NCI-H2107 treated with DMSO at 0.1 percent for 48 hours (cell line): ENCODE measurements around the gene ARHGEF38.

ENCODE experiments used
- DNase-seq: peaks from one replicate; lab custom pipeline; 2025; ENCODE audit not compliant: unreplicated experiment; lab: John Stamatoyannopoulos, UW

The ARHGEF38 gene

DNA sequence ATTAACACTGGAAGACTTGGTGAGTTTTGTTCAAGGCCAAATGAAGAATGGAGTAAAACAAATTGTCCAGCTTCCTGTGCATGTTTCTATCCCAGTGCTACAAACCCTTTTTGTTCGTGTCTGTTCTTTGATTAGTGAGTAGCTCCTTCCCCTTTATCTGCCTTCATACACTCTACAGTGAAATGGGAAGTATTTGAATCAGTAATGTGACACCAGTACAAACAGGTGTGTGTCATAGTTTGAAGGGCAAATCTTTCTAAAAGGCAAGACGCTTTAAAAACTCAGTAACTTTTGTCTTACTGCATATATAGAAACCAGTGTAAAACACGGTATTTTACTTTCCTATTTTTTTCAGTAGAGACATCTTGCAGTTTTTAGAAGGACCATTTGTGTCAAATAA is 5.9 kb downstream of the ARHGEF38 start:
- peak; percentile 66 for DNase-seq

DNA sequence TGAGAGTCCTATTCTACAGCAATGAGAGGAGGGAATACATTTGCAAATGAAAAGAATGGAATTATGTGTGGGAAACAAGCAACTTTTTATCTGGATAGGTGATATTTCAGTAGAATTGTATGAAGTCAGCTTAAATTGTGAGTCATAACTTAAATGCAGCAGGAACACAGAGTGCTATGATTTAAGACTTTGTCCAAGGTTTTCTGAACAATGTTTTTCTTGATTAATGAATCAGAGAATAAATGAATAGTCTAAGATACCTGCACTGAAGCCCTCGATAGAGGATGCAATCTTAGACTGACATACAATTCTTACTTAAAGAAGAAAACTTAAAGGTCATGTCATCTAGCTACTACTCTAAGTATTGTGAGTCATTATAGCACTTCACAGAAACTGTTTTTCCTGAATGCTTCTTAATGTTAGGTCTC is 8.0 kb downstream of the ARHGEF38 start:
- DNase-seq = no peak

DNA sequence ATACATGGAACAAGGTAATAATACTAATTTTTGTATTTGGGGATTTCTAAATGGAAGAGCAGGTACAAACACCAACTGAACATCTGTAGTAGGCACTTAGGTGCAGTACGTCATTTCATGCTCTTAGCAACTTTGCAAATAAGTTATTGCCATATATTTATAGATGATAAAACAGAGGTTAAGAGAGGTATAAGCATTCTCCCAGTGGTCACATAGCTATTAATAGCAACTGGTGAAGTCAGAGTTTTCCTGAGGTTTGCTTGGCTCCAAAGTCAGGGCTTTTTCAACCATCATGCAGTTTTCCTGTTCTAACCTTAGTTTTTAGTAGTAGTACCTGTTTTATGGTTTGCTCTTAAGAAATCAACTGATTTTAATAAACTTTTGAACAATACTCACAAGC is 10.9 kb downstream of the ARHGEF38 start:
- no peak for DNase-seq

DNA sequence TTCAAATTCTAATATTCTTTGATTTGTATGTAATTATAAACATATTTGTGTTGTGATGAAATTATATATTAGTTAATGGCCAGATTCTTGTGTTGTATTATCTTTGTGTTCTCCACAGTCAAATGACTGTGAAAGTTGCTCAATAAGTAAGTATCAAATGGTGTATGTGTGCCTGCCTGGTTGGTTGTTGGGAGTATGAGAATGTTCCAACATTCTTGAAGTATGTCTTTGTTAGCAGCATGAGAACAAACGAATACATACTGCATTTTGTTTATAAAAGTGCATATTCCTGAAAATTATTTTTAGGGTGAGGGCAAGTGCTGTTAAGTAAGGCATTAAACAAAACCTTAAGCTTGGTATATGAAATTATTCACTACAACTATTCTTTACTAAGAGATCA is 16.2 kb downstream of the ARHGEF38 start:
- DNase-seq = no peak

DNA sequence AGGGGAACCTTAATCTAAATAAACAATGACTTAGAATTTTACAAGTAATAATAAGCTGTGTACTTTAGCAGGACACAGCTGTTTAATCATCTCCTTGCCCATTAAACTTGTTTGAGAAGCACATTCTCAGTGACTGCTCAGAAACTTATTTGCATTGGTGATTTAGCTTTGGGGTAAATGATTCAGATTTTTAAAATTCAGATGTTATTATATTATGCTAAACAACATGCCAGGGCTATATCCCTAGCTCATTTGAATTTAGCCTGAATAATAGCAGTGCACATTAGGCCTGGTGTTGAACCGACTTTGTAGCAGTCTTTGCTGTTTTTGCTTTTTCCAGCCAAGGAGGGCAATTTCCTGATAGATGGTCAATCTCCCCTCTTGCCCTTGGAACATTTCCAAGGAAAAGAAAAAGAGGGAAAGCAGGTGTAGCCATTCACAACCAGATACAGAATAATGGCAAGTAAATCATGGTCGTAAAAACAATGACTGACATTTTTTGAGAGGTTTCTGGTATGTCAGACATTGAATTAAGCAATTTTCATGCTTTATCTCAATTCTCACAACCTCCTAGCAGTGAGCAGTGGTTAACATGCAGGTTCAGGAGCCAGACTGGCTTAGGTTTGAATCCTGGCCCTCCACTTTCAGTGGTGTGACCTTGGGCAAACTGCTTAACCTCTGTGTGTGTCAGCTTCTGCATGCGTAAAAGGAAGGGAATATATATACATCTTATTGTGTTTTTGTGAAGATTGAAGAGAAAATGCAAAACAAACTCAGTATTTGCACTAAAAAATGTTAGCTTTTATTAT is 16.8 kb downstream of the ARHGEF38 start:
- no peak for DNase-seq

DNA sequence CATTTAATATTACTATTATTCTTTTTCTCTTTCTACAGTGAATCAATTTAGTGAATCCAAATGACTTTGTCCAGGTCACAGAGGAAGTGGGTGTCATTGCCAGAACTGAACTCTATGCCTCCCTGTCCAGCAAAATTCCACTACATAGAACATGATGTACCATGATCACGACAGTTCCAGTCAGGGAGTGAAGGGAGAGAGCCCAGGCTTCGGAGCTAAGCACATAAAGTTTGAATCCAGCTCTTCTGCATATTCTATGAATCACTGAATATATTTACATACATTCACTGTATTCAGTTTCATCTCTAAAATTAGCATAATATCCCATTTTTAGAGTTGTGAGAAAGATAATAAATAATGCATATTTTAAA is 17.4 kb downstream of the ARHGEF38 start:
- DNase-seq = no peak

DNA sequence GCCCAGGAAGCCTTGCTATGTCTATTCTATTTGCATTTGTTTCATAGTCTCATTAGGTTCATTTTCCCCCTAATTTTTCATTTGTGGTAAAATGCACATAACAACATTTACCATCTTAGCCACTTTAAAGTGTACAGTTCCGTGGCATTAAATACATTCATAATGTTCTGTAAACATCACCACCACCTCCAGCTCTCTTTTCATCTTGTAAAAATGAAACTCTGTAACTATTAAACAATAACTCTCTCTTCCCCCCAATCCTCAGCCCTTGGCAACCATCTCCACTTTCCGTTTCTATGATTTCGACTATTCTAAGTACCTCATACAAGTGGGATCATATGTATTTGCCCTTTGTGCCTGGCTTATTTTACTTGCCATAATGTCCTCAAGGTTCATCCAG is 19.9 kb downstream of the ARHGEF38 start:
- peak; percentile 35 for DNase-seq

DNA sequence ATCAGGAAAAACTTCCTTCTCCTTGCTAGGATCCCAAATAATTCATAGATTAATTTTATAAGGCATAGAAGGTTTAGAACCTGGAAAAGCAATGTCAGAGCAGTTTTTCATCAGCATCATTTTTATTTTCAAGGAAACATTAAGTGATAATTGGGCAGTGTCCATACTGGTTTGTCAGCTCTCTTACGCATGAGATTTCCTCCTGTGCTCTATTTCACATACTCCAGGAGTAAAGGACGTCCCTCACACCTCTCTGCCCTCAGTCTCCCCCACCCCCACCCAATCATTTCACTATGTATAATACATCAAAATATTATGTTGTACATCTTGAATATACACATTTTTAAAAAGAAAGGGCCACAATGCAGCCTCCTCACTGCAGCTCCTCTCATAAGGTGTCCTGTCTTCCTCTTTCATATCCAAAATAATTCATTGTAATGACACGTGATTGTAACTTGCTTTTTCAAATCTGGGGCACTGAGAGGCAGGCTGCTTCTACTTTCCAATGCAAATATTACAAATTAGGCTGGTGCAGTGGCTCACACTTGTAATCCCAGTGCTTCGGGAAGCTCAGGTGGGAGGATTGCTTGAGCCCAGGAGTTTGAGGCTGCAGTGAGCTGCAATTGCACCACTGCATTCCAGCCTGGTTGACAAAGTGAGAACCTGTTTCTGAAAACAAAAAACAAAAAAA is 34.4 kb downstream of the ARHGEF38 start:
- no peak for DNase-seq

DNA sequence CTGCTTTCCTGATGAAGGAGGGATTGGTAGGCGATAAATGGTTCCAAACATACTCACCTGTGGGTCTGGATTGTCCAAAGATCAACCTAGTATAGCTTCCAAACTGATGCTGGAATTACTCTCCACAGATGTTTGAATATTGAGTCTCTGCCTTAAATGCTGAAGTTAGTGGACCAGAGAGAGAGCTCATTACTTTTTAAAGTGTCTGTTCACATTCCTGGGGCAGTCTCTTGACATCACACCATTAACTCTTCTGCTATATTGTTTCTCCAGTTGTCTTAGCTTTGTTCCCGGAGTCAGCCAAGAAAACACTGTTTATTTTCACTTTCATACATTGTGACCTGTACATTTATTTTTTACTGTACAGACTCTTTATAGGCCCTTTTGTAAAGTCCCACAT is 35.4 kb downstream of the ARHGEF38 start:
- no peak for DNase-seq

DNA sequence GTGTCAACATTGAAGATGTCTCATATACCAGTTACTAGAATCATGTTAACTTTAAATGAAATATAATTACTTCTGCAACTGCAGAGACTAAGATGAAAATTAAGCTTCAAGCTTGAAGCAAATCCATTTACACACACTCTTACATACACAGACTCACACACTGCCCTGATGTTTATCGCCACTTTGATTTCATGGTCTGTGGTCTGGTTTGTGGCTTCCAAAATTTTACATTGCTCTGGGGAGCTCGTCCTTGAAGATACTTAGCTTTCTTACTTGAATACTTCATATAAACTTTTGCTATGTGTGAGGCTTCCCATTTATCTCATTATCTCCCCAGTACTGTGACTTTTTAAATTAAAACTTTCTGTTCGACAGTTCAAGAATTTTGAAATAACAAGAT is 35.8 kb downstream of the ARHGEF38 start:
- no peak for DNase-seq

DNA sequence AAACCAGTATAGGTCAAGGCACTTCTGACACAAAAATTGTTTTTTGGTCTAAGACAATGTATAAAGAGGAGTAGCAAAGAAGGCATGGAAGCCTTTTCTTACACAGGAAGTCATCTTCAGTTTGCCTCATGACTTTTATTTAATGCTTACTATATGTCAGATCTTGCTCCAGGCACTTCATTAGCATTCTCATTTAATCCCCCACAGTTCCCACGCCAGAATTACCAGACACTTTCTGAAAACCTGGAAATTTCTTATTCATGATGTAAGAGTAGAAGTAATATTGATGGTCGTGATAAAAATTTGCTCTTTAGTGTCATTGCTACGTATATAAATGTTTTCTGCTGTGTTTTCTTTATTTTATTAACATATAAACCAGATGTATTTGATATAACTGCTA is 39.2 kb downstream of the ARHGEF38 start:
- DNase-seq = no peak

DNA sequence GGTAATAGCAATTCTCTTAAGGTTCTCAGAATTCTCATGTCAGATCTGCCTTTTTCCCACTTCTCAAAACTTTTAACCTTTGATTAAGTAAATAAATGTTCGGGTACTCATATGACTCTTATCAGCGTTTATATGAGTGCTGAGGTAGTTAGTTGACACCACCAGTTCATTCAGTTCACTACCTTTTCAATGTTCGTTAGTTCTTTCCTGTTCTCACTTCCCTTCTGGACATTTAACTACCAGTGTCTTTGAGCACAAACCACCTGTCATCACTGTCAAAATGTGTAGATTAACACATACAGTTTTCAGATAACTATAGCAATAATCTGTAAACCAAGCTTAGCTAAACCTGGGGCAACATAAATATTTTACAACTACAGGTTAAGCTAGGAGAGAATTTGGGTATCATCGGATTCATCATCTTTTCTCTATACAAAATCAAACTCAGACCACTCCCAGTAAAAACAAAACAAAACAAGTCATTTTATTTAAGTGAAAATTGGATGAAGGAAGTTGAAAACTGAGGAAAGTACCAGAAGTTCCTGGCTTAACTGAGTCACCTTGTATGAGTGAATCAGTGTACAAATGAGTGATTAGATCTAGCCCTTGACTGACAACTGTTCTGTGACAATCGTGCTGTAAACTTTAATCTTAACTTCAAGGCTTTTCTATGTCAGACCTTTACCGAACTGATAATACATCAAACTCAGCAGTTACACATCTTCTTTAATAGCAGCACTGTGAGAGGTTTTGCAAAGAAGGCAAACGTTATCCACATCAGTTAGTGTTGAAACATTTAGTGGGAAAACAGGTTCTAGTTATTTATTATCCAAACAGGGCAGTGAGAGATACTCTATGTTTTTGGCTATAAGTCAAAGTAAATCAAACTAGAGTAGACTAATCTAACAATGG is 41.9 kb downstream of the ARHGEF38 start:
- DNase-seq = no peak

DNA sequence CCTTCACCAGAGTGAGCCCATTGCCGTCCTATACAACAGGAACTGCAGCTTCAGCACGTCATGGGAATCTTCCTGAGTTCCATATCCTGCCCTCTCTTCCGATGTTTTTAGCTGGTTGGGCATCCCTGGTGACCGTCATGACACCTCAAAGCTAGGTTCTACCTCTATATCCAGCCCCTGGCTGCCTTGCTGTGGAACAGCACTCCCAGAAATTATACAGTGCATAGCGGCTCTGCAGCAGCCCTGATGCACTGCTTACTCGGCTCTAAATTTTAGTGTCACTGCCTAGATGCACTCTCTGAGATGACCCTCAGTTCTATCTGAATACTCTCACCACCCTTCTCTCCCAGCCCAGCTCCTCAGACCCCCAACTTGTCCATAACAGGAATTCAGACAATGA is 44.3 kb downstream of the ARHGEF38 start:
- DNase-seq = no peak

DNA sequence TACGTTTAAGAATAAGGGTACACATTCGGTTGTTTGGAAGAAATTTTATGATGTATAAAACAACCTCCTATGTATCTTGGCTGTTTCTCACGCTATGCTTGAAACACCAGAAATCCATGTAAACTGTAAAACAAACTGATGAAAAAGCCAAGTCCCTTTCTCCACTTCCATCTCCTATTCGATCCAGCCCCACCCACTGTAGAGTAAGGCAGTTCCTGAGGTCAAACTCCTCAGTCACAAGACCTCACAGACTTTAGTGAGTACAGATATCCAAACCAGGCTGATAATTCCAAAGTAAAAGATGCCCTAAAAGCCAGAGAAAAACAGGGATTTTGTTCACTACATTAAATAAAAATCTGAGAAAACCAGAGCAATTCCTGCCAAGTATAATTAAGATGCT is 45.6 kb downstream of the ARHGEF38 start:
- no peak for DNase-seq

DNA sequence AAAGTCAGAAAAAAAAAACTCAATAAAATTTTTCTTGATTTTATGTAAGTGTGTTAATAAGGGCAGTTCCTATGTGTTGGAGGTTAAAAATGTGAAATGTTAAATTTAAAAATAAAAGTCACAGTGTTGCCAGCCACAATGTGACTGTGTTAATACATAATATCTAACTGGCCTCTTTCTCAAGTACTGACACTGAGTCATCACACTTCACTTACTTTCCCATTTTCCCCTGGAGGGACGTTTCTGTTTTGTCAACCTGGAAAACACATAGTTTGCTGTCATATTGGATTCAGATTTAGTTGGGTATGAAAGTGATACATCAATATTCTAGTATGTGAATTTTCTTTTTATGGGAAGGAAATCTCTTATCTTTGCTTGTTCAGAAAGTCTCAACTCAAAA is 46.4 kb downstream of the ARHGEF38 start:
- no peak for DNase-seq

DNA sequence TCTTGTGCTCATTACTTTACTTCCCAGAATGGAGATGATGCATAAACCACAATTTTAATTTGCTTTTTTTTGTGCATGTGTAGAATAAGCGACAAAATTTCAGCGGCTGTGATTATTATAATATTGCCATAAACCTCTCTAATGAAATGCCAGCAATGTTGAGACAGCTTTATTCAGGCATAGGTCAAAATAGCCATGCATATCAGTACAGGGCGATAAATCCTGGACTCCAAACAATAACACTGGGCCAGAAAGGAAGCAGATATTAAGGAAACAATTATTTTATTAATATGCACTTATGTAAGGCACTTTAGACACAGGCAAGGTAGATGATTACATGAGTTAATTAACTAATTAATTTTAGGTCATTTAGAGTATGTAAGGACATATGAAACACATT is 47.1 kb downstream of the ARHGEF38 start:
- DNase-seq = no peak

DNA sequence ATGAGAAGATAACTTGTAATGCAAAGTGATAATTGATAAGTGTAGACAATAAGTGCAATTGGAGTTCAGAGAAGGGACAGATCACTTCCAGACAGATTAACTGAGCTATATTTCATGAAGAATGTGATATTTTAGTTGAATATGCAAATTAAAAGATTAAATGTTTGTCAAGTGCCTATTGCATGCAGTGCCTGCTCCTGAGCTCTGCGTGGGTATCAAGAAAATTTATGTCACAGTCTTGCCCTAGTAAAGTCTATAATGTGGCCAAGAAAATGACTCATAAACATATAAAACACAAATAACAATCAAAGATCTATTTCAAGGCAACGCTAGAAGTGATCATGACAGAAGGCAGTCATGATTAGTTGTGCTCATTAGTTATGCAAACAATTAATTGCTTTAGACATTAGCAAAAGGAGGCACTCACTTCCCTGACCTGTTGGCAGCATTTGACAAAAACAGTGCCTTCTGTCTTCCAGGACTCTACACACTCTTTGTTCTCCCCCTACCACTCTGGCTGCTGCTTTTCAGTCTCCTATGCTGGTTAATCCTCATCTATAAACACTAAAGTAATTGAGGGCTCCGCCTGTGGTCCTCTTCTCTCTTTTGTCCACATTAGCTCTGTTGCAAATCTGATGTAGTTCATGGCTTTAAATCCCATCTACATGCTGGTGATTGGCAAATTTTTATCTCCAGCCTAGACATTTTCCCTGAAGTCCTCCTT is 47.7 kb downstream of the ARHGEF38 start:
- DNase-seq = no peak

DNA sequence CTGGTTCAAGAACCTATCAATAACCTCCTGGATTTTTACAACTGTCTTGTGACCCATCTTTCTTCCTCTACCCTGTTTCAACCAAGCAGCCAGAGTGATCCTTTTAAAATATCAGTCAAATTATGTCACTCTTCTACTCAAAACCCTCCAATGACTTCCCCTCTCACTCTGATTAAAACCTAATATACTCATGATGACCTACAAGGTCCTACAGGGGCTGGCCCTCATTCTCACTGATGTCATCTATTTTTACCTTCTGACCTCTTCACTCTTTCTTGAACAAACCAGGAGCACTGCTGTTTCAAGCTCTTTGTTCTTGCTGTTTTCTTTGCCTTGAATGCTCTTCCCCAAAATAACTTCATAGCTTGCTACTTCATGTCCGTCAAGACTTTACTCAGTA is 48.5 kb downstream of the ARHGEF38 start:
- DNase-seq = no peak

DNA sequence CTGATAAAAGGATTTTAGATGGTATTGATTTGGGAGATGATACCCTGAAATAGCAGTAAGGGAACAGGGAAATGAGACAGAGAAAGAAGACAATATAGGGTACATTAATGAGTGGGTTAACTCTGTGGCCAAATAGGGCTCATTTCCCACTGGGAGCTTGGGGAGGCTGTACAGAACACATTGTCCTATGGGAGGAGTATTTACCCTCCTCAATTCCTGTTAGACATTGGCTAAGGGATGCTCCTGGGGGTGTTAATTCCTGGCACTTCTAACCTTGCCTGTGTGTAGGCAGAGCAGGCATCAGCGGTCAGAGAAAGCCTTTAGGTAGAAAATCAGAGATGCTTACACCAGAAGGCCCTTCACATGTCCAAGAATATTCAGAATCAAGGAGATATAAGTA is 49.0 kb downstream of the ARHGEF38 start:
- DNase-seq = no peak

DNA sequence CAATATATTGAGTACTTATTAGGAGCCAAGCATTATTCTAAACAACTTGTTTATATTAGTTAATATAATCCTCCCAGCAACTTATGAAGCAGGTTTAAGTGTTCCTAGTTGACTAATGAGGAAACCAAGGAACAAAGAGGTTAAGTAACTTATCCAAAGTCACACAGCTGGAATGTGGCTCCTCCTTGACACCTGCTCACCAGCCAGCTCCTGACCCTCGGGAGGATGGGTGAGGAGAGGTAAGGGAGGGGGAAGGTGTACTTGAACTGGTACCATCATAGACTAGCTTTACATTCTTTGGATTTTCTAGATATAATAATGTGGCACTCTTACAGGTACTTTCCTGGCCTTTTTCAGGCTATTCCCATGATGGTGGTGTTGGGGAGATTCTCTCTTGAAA is 50.7 kb downstream of the ARHGEF38 start:
- no peak for DNase-seq

DNA sequence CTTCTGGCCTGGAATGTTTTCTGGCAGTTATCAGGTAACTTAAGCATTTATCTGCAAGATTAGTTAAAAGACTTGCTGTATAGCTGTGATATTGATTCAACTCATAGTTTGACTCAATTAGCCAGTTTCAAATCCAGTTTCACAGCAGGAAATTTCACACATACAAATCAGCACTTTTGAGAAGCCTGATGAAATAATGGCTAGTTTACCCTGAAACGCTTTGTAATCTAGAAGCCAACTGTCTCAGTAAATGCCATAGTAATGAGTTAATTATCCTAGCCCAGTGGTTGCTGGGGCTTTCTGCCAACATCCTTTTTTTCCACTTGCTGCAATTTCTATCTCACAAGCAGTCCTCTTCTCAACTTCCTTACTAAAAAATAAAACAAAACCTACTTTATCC is 53.1 kb downstream of the ARHGEF38 start:
- DNase-seq = no peak
